Ectodermal cell (in vitro differentiated cells): Measurements from ENCODE around the gene TCEA3.

Experiments
- H3K27ac ChIP-seq: 2 replicates; pipeline ENCODE4 v1.7.0; 2013; ENCODE audit warnings: mild to moderate bottlenecking, low read depth, low read length; ENCODE audit not compliant: insufficient read depth, poor library complexity, severe bottlenecking
- H3K27me3 ChIP-seq: 2 replicates; pipeline ENCODE4 v1.7.0; 2013; ENCODE audit warnings: mild to moderate bottlenecking, low read length; ENCODE audit not compliant: insufficient read depth, control insufficient read depth, poor library complexity, severe bottlenecking
- H3K36me3 ChIP-seq: one replicate; pipeline ENCODE4 v1.7.0; 2013; ENCODE audit warnings: low read length; ENCODE audit not compliant: control insufficient read depth, insufficient read depth
- H3K4me1 ChIP-seq: one replicate; pipeline ENCODE4 v1.7.0; 2013; ENCODE audit warnings: low read length; ENCODE audit not compliant: control insufficient read depth, insufficient read depth
- H3K4me3 ChIP-seq: 2 replicates; pipeline ENCODE4 v1.7.0; 2013; ENCODE audit warnings: low read depth, low read length, control low read depth; ENCODE audit not compliant: insufficient read depth
- H3K9me3 ChIP-seq: 2 replicates; pipeline ENCODE4 v1.7.0; 2013; ENCODE audit warnings: mild to moderate bottlenecking, low read length, moderate library complexity; ENCODE audit not compliant: control insufficient read depth
- WGBS, 2 experiments: methylation state at CpG; one replicate each; pipeline ENCODE4 v1.1.7; 2013; ENCODE audit warnings: missing lambda C conversion rate in 2 of 2; 5-methylcytosine and 5-hydroxymethylcytosine counted together

Gene TCEA3

DNA sequence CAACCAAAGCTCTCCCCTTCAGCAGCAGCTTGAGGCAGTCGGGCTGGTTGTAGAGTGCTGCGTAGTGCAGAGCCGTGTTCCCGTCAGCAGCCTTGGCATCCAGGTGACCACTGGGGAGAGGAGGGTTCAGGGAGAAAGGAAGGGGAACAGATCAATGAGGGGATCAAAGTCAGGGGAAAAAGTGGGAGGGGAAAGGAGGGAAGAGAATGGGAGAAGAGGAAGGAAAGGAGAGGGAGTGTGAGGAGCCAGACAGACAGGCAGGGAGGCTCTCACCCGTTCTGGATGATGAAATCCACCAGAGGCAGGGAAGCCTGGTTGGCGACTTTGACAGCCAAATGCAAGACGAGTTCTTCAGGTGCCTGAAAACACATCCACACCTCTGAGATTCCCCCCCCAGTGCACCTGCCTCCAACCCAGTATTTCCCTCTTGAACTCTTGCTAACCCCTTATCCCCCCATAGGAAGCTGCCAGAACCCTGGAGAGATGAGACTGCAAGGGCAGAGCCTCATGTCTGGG, 9.8 kb upstream of the TCEA3 start:
- WGBS, 2 experiments: 90% methylated on average over 7 of the region's 7 CpGs
- H3K4me3 ChIP-seq: no peak overlapping the region
- H3K27ac ChIP-seq: no peak overlapping the region
- no peaks in the 10 kb centered on the region for H3K27me3 ChIP-seq
- H3K36me3 ChIP-seq: no peaks in the 10 kb centered on the region
- H3K4me1 ChIP-seq: no peaks in the 10 kb centered on the region
- no peaks in the 10 kb centered on the region for H3K9me3 ChIP-seq

DNA sequence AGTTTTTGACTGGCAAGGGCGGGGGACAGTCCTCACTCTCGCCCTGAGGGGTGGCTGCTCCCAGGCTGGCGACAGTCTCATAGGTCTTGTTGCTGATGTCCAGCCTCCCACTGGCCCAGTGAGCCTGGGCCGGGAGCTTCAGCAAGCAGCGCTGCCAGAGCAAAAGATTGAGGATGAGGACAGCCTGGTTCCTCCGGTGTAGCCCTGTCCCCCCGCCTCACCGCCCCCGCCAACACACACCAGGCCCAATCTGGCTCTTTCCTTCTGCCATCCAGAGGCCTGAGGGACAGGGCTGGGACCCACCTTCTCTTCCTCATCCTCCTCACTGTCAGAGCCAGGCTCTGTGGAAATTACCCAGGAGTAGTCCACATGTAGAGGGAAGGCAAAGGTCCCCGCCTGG, 8.6 kb upstream of the TCEA3 start:
- no peak overlapping the region for H3K4me3 ChIP-seq
- H3K27ac ChIP-seq: no peak overlapping the region
- H3K9me3 ChIP-seq: no peaks in the 10 kb centered on the region
- H3K4me1 ChIP-seq: no peaks in the 10 kb centered on the region
- 95% methylated on average over 10 of the region's 10 CpGs for WGBS, 2 experiments
- H3K27me3 ChIP-seq: no peaks in the 10 kb centered on the region
- H3K36me3 ChIP-seq: no peaks in the 10 kb centered on the region

DNA sequence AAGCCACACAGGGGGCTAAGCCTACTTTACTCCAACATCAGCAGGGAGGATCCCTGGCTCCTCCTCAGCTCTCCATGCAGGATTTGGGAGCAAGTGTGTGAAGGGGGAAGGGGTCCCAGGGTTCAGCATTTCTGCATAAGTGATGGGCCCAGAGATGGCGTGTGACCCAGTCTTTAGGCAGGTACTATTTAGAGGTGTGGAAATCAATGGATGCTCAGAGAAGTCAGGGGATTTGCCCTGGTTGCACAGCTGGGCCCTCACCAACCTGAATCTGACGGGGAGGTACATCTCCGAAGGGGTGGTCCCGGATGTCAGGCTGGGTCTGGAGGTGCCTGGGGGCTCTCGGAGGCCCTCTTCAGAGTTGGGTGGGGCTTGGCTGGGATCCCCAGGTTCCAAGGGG, 6.9 kb upstream of the TCEA3 start:
- Histone ChIP-seq H3K27me3 (peaks cover 13% of the 10 kb centered on the region), H3K9me3 (no peaks in the 10 kb centered on the region), H3K4me1 (no peaks in the 10 kb centered on the region), H3K36me3 (no peaks in the 10 kb centered on the region), H3K27ac (no peak overlapping the region), H3K4me3 (no peak overlapping the region)
- WGBS, 2 experiments: 95% methylated on average over 5 of the region's 5 CpGs

DNA sequence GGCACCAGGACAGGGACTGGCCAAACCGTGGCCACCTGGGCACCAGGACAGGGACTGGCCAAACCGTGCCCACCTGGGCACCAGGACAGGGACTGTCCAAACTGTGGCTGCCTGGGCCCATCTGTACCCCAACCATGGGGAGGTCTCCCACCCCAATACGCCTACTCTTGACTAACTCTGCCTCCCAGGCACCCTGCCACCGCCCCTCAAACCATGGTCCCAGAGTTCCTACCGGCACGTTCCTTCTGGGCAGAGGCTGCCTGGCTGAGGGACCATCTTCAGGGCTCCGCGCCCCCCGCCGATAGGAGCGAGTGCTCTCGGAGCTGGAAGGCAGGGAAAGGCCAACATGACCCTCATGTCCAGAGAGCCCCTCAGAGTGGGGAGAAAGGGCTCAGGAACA, 6.3 kb upstream of the TCEA3 start:
- H3K36me3 ChIP-seq: no peaks in the 10 kb centered on the region
- no peaks in the 10 kb centered on the region for H3K4me1 ChIP-seq

DNA sequence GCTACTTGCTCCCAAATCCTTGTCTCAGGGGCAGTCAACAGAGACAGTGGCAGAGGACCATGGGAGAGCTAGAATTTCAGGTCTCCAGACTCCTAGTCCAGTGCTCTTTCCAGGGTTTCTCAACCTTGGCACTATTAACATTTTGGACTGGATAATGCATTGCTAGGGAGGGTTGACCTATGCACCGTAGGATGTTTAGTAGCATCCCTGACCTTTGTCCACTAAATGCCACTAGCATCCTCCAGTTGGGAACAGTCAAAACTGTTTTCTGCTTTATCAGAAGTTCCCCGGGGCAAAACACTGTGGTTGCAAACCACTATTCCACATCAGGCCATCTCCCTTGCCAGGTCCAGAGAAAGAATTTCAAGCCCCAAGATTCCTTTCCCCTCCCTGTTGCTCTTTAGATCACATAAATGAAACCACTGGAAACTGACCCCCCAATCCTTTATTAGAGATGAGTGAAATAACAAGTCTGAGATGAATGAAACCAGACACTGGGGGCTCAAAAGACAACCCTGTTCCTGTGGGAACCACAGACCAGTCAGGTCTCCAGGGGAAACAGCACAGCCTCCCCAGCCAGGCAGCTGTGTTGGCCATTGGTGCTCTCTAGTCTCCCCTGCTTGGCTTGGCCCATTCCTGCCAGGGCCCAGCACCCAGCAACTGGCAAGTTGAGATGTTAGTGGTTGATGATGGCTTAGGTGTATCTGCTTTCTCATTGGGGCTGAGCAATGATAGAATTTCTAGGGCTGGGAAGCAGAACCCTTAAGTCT, 3.8 kb upstream of the TCEA3 start:
- Histone ChIP-seq H3K27me3 (peaks cover 44% of the 10 kb centered on the region), H3K9me3 (no peaks in the 10 kb centered on the region), H3K4me3 (no peak overlapping the region), H3K4me1 (peaks cover 8% of the 10 kb centered on the region), H3K36me3 (no peaks in the 10 kb centered on the region), H3K27ac (no peak overlapping the region)
- WGBS, 2 experiments: 93 to 97% methylated on average over 2 of the region's 2 CpGs

More for the DNA sequence above, 6.3 kb upstream of the TCEA3 start:
- WGBS, 2 experiments: 94% methylated on average over 12 of the region's 12 CpGs
- no peak overlapping the region for H3K27ac ChIP-seq
- no peak overlapping the region for H3K4me3 ChIP-seq
- peaks cover 19% of the 10 kb centered on the region for H3K27me3 ChIP-seq
- no peaks in the 10 kb centered on the region for H3K9me3 ChIP-seq

DNA sequence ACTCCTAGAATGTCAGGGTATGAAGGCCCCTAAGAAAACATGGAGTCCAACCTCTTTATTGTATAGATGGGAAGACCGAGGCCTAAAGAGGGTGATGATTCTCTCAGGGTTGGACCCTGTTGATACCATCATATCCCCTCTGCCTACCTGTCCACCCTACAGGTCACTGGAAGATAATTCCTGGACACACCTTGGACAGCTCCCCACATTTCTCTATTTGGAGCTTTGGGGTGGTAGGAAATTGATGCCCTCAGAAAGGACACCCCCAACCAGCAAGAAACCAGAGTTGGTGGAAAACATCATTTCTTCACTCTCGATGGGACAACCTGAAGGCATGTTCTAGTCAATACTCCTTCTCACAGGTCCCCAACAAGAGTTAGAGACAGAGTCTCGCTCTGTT, 3.0 kb upstream of the TCEA3 start:
- H3K27ac ChIP-seq: no peak overlapping the region
- peaks cover 11% of the 10 kb centered on the region for H3K4me1 ChIP-seq
- H3K27me3 ChIP-seq: peaks cover 52% of the 10 kb centered on the region
- H3K36me3 ChIP-seq: no peaks in the 10 kb centered on the region
- H3K4me3 ChIP-seq: no peak overlapping the region
- H3K9me3 ChIP-seq: no peaks in the 10 kb centered on the region
- 89 to 93% methylated on average over 3 of the region's 3 CpGs for WGBS, 2 experiments

DNA sequence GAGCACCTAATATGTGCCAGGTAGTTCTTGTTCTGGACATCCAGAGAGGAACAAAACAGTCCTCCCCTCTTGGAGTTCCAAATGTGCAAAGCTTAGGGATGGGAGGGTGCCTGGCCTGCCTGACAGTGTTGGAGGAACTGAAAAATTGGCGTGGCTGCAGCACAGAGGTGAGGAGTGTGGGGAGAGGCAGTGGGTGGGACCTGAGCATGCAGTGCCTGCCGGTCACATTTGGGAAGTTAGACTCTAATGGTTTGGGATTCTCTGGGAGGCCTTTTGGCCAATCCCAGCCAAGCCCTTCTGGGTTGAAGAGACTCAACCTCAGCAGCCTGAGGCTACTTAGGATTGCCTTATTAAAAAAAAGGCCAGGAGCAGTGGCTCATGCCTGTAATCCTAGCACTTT, 2.3 kb upstream of the TCEA3 start:
- H3K27ac ChIP-seq: no peak overlapping the region
- H3K36me3 ChIP-seq: no peaks in the 10 kb centered on the region
- no peaks in the 10 kb centered on the region for H3K9me3 ChIP-seq
- peaks cover 59% of the 10 kb centered on the region for H3K27me3 ChIP-seq
- WGBS, 2 experiments: 88 to 92% methylated on average over 2 of the region's 2 CpGs
- H3K4me3 ChIP-seq: no peak overlapping the region
- peaks cover 11% of the 10 kb centered on the region for H3K4me1 ChIP-seq

DNA sequence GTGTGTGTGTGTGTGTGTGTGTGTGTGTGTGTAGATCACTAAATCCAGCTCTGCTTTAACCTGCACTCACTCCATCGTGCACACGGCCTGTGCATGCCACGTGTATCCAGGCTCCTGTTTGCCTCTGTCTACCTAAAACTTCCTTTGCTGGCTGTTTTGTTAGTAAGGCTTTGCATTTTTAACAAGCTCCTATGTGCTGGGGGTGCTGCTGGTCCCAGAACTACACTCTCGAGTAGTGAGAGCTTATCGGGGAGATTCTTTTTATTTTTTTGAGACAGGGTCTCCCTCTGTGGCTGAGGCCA, 596 bp upstream of the TCEA3 start:
- no peak overlapping the region for H3K4me3 ChIP-seq
- no peak overlapping the region for H3K27ac ChIP-seq
- H3K27me3 ChIP-seq: peaks cover 76% of the 10 kb centered on the region
- no peaks in the 10 kb centered on the region for H3K9me3 ChIP-seq
- no peaks in the 10 kb centered on the region for H3K36me3 ChIP-seq
- 39 to 48% methylated on average over 5 of the region's 5 CpGs for WGBS, 2 experiments
- H3K4me1 ChIP-seq: peaks cover 11% of the 10 kb centered on the region

DNA sequence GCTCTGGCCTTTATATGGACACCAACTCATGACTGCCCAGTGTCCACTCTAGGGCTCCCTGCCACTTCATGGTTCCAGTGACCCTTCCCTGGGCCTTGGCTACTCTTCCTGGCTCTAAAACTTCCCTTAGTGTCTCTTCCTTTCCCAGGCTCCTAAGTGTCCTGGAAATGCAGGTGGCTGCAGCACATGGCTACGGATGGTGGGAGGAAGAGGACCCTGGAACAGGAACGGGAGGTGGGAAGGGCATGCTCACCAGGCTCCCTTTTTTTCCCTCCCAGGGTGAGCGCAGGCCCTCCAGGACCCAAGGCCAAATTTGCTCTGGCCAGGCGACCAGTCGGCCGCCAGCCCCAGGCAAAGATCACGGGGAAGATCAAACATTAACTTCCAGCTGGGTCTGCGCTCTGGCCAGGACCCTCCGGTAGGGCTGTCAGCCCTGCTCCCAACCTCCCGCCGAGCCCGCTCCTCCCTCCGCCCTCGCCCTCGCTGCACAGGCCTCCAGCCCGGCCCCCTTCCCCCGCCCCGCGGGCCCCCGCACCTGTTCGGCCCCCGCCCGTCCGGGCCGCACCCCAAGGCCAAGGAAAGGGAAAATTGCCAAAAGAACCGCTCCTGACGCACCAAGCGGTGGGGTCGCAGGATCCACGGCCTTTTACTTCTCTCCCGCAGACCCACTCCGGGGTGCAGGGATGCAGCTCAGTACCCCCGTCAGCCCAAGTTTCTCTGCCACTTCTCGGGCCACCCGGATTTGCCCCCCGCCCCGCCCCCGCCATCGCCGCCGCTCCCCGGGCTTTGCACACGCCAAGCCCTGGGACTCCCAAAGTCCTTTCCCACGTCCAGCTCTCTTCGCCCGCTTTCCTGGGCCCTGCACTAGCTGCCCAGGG, 894 bp downstream of the TCEA3 start:
- peak overlapping the region; percentile 24 for H3K4me3 ChIP-seq

DNA sequence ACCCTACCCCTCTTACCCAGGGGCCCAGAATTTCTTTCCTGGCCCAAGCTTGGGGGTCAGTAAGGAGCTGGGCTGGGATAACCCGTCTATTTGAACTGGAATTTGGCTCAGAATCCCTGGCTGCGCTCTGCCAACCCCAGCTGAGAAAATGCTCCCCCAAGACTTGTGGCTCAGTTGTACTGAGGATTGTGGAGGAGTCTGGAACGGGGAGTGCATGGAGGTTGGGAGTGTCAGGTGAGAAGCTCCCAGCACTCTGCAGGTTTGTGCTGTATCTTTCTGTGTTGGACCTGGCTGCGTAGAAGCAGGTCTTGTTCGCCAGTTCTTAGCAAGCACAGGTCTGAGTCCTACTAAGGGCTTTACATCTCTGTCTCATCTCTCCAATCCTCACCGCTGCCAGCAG, 1.6 kb downstream of the TCEA3 start:
- no peak overlapping the region for H3K27ac ChIP-seq
- H3K9me3 ChIP-seq: no peaks in the 10 kb centered on the region
- no peaks in the 10 kb centered on the region for H3K36me3 ChIP-seq
- peaks cover 18% of the 10 kb centered on the region for H3K4me1 ChIP-seq
- WGBS, 2 experiments: 57 to 61% methylated on average over 5 of the region's 6 CpGs
- H3K4me3 ChIP-seq: no peak overlapping the region
- H3K27me3 ChIP-seq: peaks cover 98% of the 10 kb centered on the region

More for the DNA sequence above, 894 bp downstream of the TCEA3 start:
- H3K9me3 ChIP-seq: no peaks in the 10 kb centered on the region
- H3K4me1 ChIP-seq: peaks cover 18% of the 10 kb centered on the region
- H3K36me3 ChIP-seq: no peaks in the 10 kb centered on the region
- WGBS, 2 experiments: 4 to 5% methylated on average over 44 to 46 of the region's 46 CpGs
- H3K27ac ChIP-seq: no peak overlapping the region
- peaks cover 91% of the 10 kb centered on the region for H3K27me3 ChIP-seq
